ENCODE results near the gene RHBDD1.

DNA sequence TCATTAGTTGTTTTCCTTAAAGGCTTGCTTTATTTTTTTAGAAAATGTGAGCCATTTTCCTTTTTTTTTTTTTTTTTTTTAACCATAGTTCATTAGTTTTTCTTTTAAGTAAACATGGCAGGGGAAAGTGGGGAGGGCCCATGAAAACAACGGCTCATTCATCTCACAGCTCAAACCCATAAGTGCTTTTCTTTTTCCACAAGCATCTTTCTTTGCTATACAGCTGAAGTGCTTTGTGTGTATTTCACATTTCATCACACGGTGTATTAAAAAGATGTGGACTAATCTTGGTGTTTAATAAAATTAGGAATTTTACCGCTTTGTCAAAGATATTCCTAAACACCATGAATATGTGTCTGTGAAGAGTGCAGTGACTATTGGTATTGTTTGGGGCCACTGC is 41.6 kb downstream of the RHBDD1 start:
- no peak for TF ChIP-seq POLR2A (IDR thresholded peaks at IDR 0.05)
- TF ChIP-seq, protein P1, sequence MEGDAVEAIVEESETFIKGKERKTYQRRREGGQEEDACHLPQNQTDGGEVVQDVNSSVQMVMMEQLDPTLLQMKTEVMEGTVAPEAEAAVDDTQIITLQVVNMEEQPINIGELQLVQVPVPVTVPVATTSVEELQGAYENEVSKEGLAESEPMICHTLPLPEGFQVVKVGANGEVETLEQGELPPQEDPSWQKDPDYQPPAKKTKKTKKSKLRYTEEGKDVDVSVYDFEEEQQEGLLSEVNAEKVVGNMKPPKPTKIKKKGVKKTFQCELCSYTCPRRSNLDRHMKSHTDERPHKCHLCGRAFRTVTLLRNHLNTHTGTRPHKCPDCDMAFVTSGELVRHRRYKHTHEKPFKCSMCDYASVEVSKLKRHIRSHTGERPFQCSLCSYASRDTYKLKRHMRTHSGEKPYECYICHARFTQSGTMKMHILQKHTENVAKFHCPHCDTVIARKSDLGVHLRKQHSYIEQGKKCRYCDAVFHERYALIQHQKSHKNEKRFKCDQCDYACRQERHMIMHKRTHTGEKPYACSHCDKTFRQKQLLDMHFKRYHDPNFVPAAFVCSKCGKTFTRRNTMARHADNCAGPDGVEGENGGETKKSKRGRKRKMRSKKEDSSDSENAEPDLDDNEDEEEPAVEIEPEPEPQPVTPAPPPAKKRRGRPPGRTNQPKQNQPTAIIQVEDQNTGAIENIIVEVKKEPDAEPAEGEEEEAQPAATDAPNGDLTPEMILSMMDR (IDR thresholded peaks at IDR 0.05), result no peak
